ENCODE data around the gene SV2A. TPM values are rescaled to one million over a fixed set of nuclear protein-coding genes. Genes with fewer than 3 reads are reported as not detected.

Gene SV2A
- total and polyA plus RNA-seq, 8 donors, result 3.3 to 7.9 (median 6.2) TPM

- peaks cover 0 to 24% of the 10 kb centered on the region in 2 donors for H3K4me1 ChIP-seq
- intact Hi-C loops (cut with DNase I), result no loop called here
- H3K4me3 ChIP-seq, result no peak overlapping the region
- H3K36me3 ChIP-seq, result peaks cover 0 to 3% of the 10 kb centered on the region in 2 donors
- no peak for TF ChIP-seq CTCF (IDR thresholded peaks at IDR 0.05)
- peaks cover 0 to 23% of the 10 kb centered on the region in 2 donors for H3K27me3 ChIP-seq
- H3K27ac ChIP-seq, result no peak overlapping the region
- no peak for DNase-seq
- no peak for ATAC-seq
- H3K9me3 ChIP-seq, result no peaks in the 10 kb centered on the region
Observed at GRCh38 chr1:149916193-149916897, 1.3 kb downstream of the SV2A start.

GRCh38 chr1:149915429-149916192, 2.0 kb downstream of the SV2A start:
- Histone ChIP-seq H3K4me1 (peaks cover 0 to 24% of the 10 kb centered on the region in 2 donors), H3K9me3 (no peaks in the 10 kb centered on the region), H3K36me3 (no peaks in the 10 kb centered on the region), H3K4me3 (no peak overlapping the region), H3K27ac (no peak overlapping the region), H3K27me3 (peaks cover 0 to 23% of the 10 kb centered on the region in 2 donors)
- no peak for DNase-seq
- intact Hi-C loops (cut with DNase I), result no loop called here
- TF ChIP-seq CTCF (IDR thresholded peaks at IDR 0.05), result no peak
- ATAC-seq, result no peak

GRCh38 chr1:149914545-149914944, 3.1 kb downstream of the SV2A start:
- Histone ChIP-seq H3K4me3 (no peak overlapping the region), H3K27ac (no peak overlapping the region), H3K27me3 (peaks cover 0 to 23% of the 10 kb centered on the region in 2 donors), H3K9me3 (no peaks in the 10 kb centered on the region), H3K36me3 (no peaks in the 10 kb centered on the region), H3K4me1 (peaks cover 0 to 24% of the 10 kb centered on the region in 2 donors)
- intact Hi-C loops (cut with DNase I), result no loop called here
- ATAC-seq, result no peak
- no peak for TF ChIP-seq CTCF (IDR thresholded peaks at IDR 0.05)
- no peak for DNase-seq

GRCh38 chr1:149906570-149907075, 11.0 kb downstream of the SV2A start:
- Histone ChIP-seq H3K27me3 (no peaks in the 10 kb centered on the region), H3K4me1 (no peaks in the 10 kb centered on the region), H3K9me3 (no peaks in the 10 kb centered on the region), H3K27ac (no peak overlapping the region), H3K36me3 (no peaks in the 10 kb centered on the region), H3K4me3 (no peak overlapping the region)
- no peak for TF ChIP-seq CTCF (IDR thresholded peaks at IDR 0.05)
- intact Hi-C loops (cut with DNase I), result no loop called here
- ATAC-seq, result no peak
- DNase-seq, result no peak

- no peaks in the 10 kb centered on the region for H3K36me3 ChIP-seq
- no peak for ATAC-seq
- intact Hi-C loops (cut with DNase I), result no loop called here
- no peak overlapping the region for H3K4me3 ChIP-seq
- H3K9me3 ChIP-seq, result no peaks in the 10 kb centered on the region
- DNase-seq, result no peak
- no peak for TF ChIP-seq CTCF (IDR thresholded peaks at IDR 0.05)
- no peaks in the 10 kb centered on the region for H3K27me3 ChIP-seq
- peaks cover 0 to 15% of the 10 kb centered on the region in 2 donors for H3K4me1 ChIP-seq
- no peak overlapping the region for H3K27ac ChIP-seq
Observed at GRCh38 chr1:149903836-149904491, 13.7 kb downstream of the SV2A start.

Measured in left lung (tissue), 10 donors.